Measurements from ENCODE around the gene CTU2.
A peak's percentile ranks its signal among the peaks of the same experiment; 100 is the strongest.
"Not testable (repeated sequence)": the region's sequence is repeated elsewhere in the genome, so short reads cannot be mapped to it uniquely, and the experiment has no call there.

CTU2 gene

GRCh38 chr16:88706229-88706964 is at the start of gene CTU2, which contains the start of gene RNF166:
Gene CTU2 (plus strand): TSS chr16:88706503. CDS start chr16:88706531, 28 bp downstream.
Gene RNF166 (minus strand): TSS chr16:88706408. CDS start chr16:88706325, 83 bp downstream.
- DNase-seq, result peak; percentile 92 to 97

GRCh38 chr16:88657371-88657770 is 48.9 kb upstream of the CTU2 start:
- DNase-seq, result no peak

- DNase-seq, result no peak
These were observed 47.6 kb upstream of the CTU2 start for GRCh38 chr16:88658714-88659113.

GRCh38 chr16:88659160-88659559 is 47.1 kb upstream of the CTU2 start:
- no peak for DNase-seq

GRCh38 chr16:88661468-88661867 is 44.8 kb upstream of the CTU2 start:
- DNase-seq, result no peak

GRCh38 chr16:88662222-88662842 is 44.0 kb upstream of the CTU2 start:
- no peak for DNase-seq

- DNase-seq, result peak; percentile 92 to 94
These were observed 43.3 kb upstream of the CTU2 start, which contains the start of gene MVD for GRCh38 chr16:88662843-88663606. Gene MVD (minus strand): TSS chr16:88663091. CDS start chr16:88663080, 11 bp downstream.

GRCh38 chr16:88665148-88665547 is 41.2 kb upstream of the CTU2 start:
- DNase-seq, result no peak

GRCh38 chr16:88665570-88665969 is 40.7 kb upstream of the CTU2 start:
- no peak for DNase-seq

GRCh38 chr16:88667461-88667860 is 38.8 kb upstream of the CTU2 start:
- DNase-seq, result no peak

GRCh38 chr16:88669493-88669892 is 36.8 kb upstream of the CTU2 start:
- DNase-seq, result not testable (repeated sequence)

- DNase-seq, result no peak
These were observed 36.3 kb upstream of the CTU2 start for GRCh38 chr16:88669980-88670379.

GRCh38 chr16:88671806-88672205 is 34.5 kb upstream of the CTU2 start:
- DNase-seq, result no peak

- DNase-seq, result no peak
These were observed 33.5 kb upstream of the CTU2 start for GRCh38 chr16:88672776-88673175.

- no peak for DNase-seq
These were observed 32.5 kb upstream of the CTU2 start for GRCh38 chr16:88673716-88674379.

GRCh38 chr16:88676502-88677242 is 29.6 kb upstream of the CTU2 start:
- DNase-seq, result no peak

- no peak for DNase-seq
These were observed 28.6 kb upstream of the CTU2 start for GRCh38 chr16:88677721-88678120.

GRCh38 chr16:88678224-88678979 is 27.9 kb upstream of the CTU2 start:
- no peak for DNase-seq

GRCh38 chr16:88680554-88681083 is 25.7 kb upstream of the CTU2 start:
- no peak for DNase-seq

- no peak for DNase-seq
These were observed 25.1 kb upstream of the CTU2 start for GRCh38 chr16:88681084-88681680.

Measured in stimulated activated CD4-positive, alpha-beta T cell treated with anti-CD3 and anti-CD28 coated beads, Interleukin-2, amount 100 ng/mL, for 48 hours (primary cell).